IgD-negative memory B cell (primary cell): ENCODE results near the gene CHCHD6. TPM values are rescaled to one million over a fixed set of nuclear protein-coding genes. Genes with fewer than 3 reads are reported as not detected.

Source experiments
- H3K27ac Mint-ChIP-seq, 3 donors: one replicate each; pipeline ENCODE4 v1.8.0; 2020 to 2022; ENCODE audit warnings: mild to moderate bottlenecking in 3 of 3, mixed read lengths in 3 of 3, moderate library complexity in 1 of 3
- H3K27me3 Mint-ChIP-seq: one replicate; pipeline ENCODE4 v1.8.0; 2021; ENCODE audit warnings: mixed read lengths
- H3K36me3 Mint-ChIP-seq: one replicate; pipeline ENCODE4 v1.8.0; 2020; ENCODE audit warnings: mild to moderate bottlenecking, mixed read lengths
- H3K4me1 Mint-ChIP-seq, 3 donors: one replicate each; pipeline ENCODE4 v1.8.0; 2020 to 2022; ENCODE audit warnings: mixed read lengths in 3 of 3, mild to moderate bottlenecking in 1 of 3
- H3K4me3 Mint-ChIP-seq, 4 donors: one replicate each; pipeline ENCODE4 v1.8.0; 2020 to 2022; ENCODE audit warnings: mild to moderate bottlenecking in 4 of 4, mixed read lengths in 4 of 4, moderate library complexity in 3 of 4
- H3K9me3 Mint-ChIP-seq, 3 donors: one replicate each; pipeline ENCODE4 v1.8.0; 2020 to 2021; ENCODE audit warnings: mixed read lengths in 3 of 3, mild to moderate bottlenecking in 1 of 3
- polyA plus RNA-seq: library from polyadenylated mRNA; unstranded; fragments of 300-500 nt; fragmentation: Illumina TruSeq; gene quantifications from one replicate; pipeline ENCODE4 v1.2.3, GENCODE V29; 2021

The CHCHD6 gene
- polyA plus RNA-seq, 1 donor from 2014 or later: 16.6 TPM

- H3K4me3 Mint-ChIP-seq: no peak overlapping the region
- peak overlapping the region in 1 of 3 donors; percentile 67 for H3K27ac Mint-ChIP-seq
- no peaks in the 10 kb centered on the region for H3K9me3 Mint-ChIP-seq
- H3K36me3 Mint-ChIP-seq: peaks cover 2% of the 10 kb centered on the region
- H3K27me3 Mint-ChIP-seq: no peaks in the 10 kb centered on the region
- peaks cover 0 to 2% (median under 1%) of the 10 kb centered on the region in 3 donors for H3K4me1 Mint-ChIP-seq
Measured at GRCh38 chr3:126989316-126990023, 285.4 kb downstream of the CHCHD6 start.

GRCh38 chr3:126990024-126990700, 286.1 kb downstream of the CHCHD6 start:
- H3K27me3 Mint-ChIP-seq: no peaks in the 10 kb centered on the region
- peak overlapping the region in 1 of 4 donors; percentile 53 for H3K4me3 Mint-ChIP-seq
- H3K4me1 Mint-ChIP-seq: peaks cover 0 to 2% (median 1%) of the 10 kb centered on the region in 3 donors
- no peaks in the 10 kb centered on the region for H3K9me3 Mint-ChIP-seq
- H3K36me3 Mint-ChIP-seq: peaks cover 2% of the 10 kb centered on the region
- peak overlapping the region in 1 of 3 donors; percentile 60 for H3K27ac Mint-ChIP-seq

GRCh38 chr3:126990890-126991289, 286.9 kb downstream of the CHCHD6 start:
- H3K9me3 Mint-ChIP-seq: no peaks in the 10 kb centered on the region
- peak overlapping the region in 1 of 4 donors; percentile 53 for H3K4me3 Mint-ChIP-seq
- no peaks in the 10 kb centered on the region for H3K27me3 Mint-ChIP-seq
- peaks cover 2% of the 10 kb centered on the region for H3K36me3 Mint-ChIP-seq
- peaks cover 0 to 3% (median 2%) of the 10 kb centered on the region in 3 donors for H3K4me1 Mint-ChIP-seq
- H3K27ac Mint-ChIP-seq: peak overlapping the region in 1 of 3 donors; percentile 60

GRCh38 chr3:126991366-126992200, 287.5 kb downstream of the CHCHD6 start:
- Mint-ChIP-seq H3K4me1 (peaks cover 0 to 3% (median 2%) of the 10 kb centered on the region in 3 donors), H3K27ac (no peak overlapping the region), H3K4me3 (peak overlapping the region in 1 of 4 donors; percentile 23), H3K9me3 (no peaks in the 10 kb centered on the region), H3K27me3 (peaks cover under 1% of the 10 kb centered on the region), H3K36me3 (peaks cover 2% of the 10 kb centered on the region)

GRCh38 chr3:126992216-126992615, 288.2 kb downstream of the CHCHD6 start:
- peaks cover 2% of the 10 kb centered on the region for H3K27me3 Mint-ChIP-seq
- H3K36me3 Mint-ChIP-seq: peaks cover 2% of the 10 kb centered on the region
- H3K4me1 Mint-ChIP-seq: peaks cover 0 to 3% (median 2%) of the 10 kb centered on the region in 3 donors
- no peaks in the 10 kb centered on the region for H3K9me3 Mint-ChIP-seq
- H3K27ac Mint-ChIP-seq: no peak overlapping the region
- no peak overlapping the region for H3K4me3 Mint-ChIP-seq

- Mint-ChIP-seq H3K27ac (no peak overlapping the region), H3K4me1 (peaks cover 0 to 3% (median 2%) of the 10 kb centered on the region in 3 donors), H3K27me3 (peaks cover 4% of the 10 kb centered on the region), H3K36me3 (peaks cover 2% of the 10 kb centered on the region), H3K9me3 (no peaks in the 10 kb centered on the region), H3K4me3 (no peak overlapping the region)
Measured at GRCh38 chr3:126992776-126993175, 288.7 kb downstream of the CHCHD6 start.

- Mint-ChIP-seq H3K36me3 (peaks cover 2% of the 10 kb centered on the region), H3K4me1 (peaks cover 0 to 4% (median 3%) of the 10 kb centered on the region in 3 donors), H3K27me3 (peaks cover 4% of the 10 kb centered on the region), H3K27ac (peak overlapping the region in 1 of 3 donors; percentile 64), H3K9me3 (no peaks in the 10 kb centered on the region), H3K4me3 (no peak overlapping the region)
Measured at GRCh38 chr3:126993436-126993835, 289.4 kb downstream of the CHCHD6 start.

GRCh38 chr3:126994661-126995245, 290.7 kb downstream of the CHCHD6 start:
- Mint-ChIP-seq H3K27me3 (peaks cover 4% of the 10 kb centered on the region), H3K27ac (peak overlapping the region in 1 of 3 donors; percentile 71), H3K4me1 (peaks cover 0 to 3% (median 2%) of the 10 kb centered on the region in 3 donors), H3K4me3 (no peak overlapping the region), H3K9me3 (no peaks in the 10 kb centered on the region), H3K36me3 (no peaks in the 10 kb centered on the region)

GRCh38 chr3:126995254-126995780, 291.3 kb downstream of the CHCHD6 start:
- H3K4me3 Mint-ChIP-seq: no peak overlapping the region
- no peaks in the 10 kb centered on the region for H3K36me3 Mint-ChIP-seq
- H3K27ac Mint-ChIP-seq: no peak overlapping the region
- H3K27me3 Mint-ChIP-seq: peaks cover 4% of the 10 kb centered on the region
- peaks cover 0 to 3% (median 2%) of the 10 kb centered on the region in 3 donors for H3K4me1 Mint-ChIP-seq
- no peaks in the 10 kb centered on the region for H3K9me3 Mint-ChIP-seq

- Mint-ChIP-seq H3K36me3 (no peaks in the 10 kb centered on the region), H3K4me3 (peak overlapping the region in 1 of 4 donors; percentile 23), H3K27ac (no peak overlapping the region), H3K9me3 (no peaks in the 10 kb centered on the region), H3K27me3 (peaks cover 4% of the 10 kb centered on the region), H3K4me1 (peaks cover 0 to 3% (median 2%) of the 10 kb centered on the region in 3 donors)
Measured at GRCh38 chr3:126995926-126996512, 292.0 kb downstream of the CHCHD6 start.

- no peak overlapping the region for H3K27ac Mint-ChIP-seq
- H3K36me3 Mint-ChIP-seq: no peaks in the 10 kb centered on the region
- H3K4me3 Mint-ChIP-seq: no peak overlapping the region
- H3K9me3 Mint-ChIP-seq: no peaks in the 10 kb centered on the region
- H3K27me3 Mint-ChIP-seq: peaks cover 4% of the 10 kb centered on the region
- peaks cover 0 to 3% (median 2%) of the 10 kb centered on the region in 3 donors for H3K4me1 Mint-ChIP-seq
Measured at GRCh38 chr3:126996905-126997304, 292.9 kb downstream of the CHCHD6 start.

- peaks cover 0 to 3% (median 2%) of the 10 kb centered on the region in 3 donors for H3K4me1 Mint-ChIP-seq
- H3K27me3 Mint-ChIP-seq: peaks cover 4% of the 10 kb centered on the region
- no peaks in the 10 kb centered on the region for H3K36me3 Mint-ChIP-seq
- H3K4me3 Mint-ChIP-seq: no peak overlapping the region
- H3K27ac Mint-ChIP-seq: no peak overlapping the region
- H3K9me3 Mint-ChIP-seq: no peaks in the 10 kb centered on the region
Measured at GRCh38 chr3:126997455-126998038, 293.5 kb downstream of the CHCHD6 start.

- Mint-ChIP-seq H3K27ac (no peak overlapping the region), H3K27me3 (peaks cover 4% of the 10 kb centered on the region), H3K4me3 (no peak overlapping the region)
Measured at GRCh38 chr3:126998320-126998719, 294.3 kb downstream of the CHCHD6 start.

GRCh38 chr3:126998728-126999127, 294.7 kb downstream of the CHCHD6 start:
- H3K27ac Mint-ChIP-seq: no peak overlapping the region
- H3K4me3 Mint-ChIP-seq: no peak overlapping the region
- H3K27me3 Mint-ChIP-seq: peaks cover 4% of the 10 kb centered on the region
- no peaks in the 10 kb centered on the region for H3K36me3 Mint-ChIP-seq
- no peaks in the 10 kb centered on the region for H3K9me3 Mint-ChIP-seq
- peaks cover 0 to 3% (median 2%) of the 10 kb centered on the region in 3 donors for H3K4me1 Mint-ChIP-seq

More at GRCh38 chr3:126998320-126998719, 294.3 kb downstream of the CHCHD6 start:
- Mint-ChIP-seq H3K9me3 (no peaks in the 10 kb centered on the region), H3K36me3 (no peaks in the 10 kb centered on the region), H3K4me1 (peaks cover 0 to 3% (median 2%) of the 10 kb centered on the region in 3 donors)
